PC-3 (cell line): ENCODE measurements around the gene EMID1. TPM values are rescaled to one million over a fixed set of nuclear protein-coding genes. Genes with fewer than 3 reads are reported as not detected.

Experiments
- ATAC-seq: fragments of 200-7000 bp; cut with Tn5 transposase; 2 replicates; pipeline ENCODE4 v1.9.1; 2020; ENCODE audit warnings: mild to moderate bottlenecking, moderate library complexity
- BruUV-seq: library from RNA; stranded (reverse); fragments of 400-500 nt; replicated peaks from 2 replicates; lab custom pipeline; 2021; lab: Mats Ljungman, UMichigan
- CTCF ChIA-PET: fragments of 300-600 bp; sonication (Branson Sonifier 250); formaldehyde crosslinking; loops from one replicate; lab custom pipeline; 2022; ENCODE audit warnings: antibody characterized with exemption; lab: Charles Lee
- POLR2A ChIA-PET: fragments of 300-600 bp; sonication (Branson Sonifier 250); formaldehyde crosslinking; loops from one replicate; lab custom pipeline; 2022; ENCODE audit warnings: antibody characterized with exemption; ENCODE audit not compliant: unreplicated experiment; lab: Charles Lee
- DNase-seq: peaks from one replicate; pipeline ENCODE4 v3.0.0-alpha.2; 2015
- H2AFZ ChIP-seq: fragments of 300-600 bp; sonication (generic); 2 replicates; pipeline ENCODE4 v1.6.0; 2016; ENCODE audit warnings: antibody characterized with exemption, low read length
- H3F3A ChIP-seq: fragments of 300-600 bp; sonication (generic); one replicate; pipeline ENCODE4 v1.6.0; 2017; ENCODE audit warnings: antibody characterized with exemption, low read length, control low read depth, mild to moderate bottlenecking; ENCODE audit not compliant: unreplicated experiment
- H3K27ac ChIP-seq: fragments of 300-600 bp; sonication (generic); 2 replicates; pipeline ENCODE4 v1.5.1; 2016; ENCODE audit warnings: mild to moderate bottlenecking, low read length
- H3K27me3 ChIP-seq: fragments of 300-600 bp; sonication (generic); 2 replicates; pipeline ENCODE4 v1.6.1; 2016; ENCODE audit warnings: low read length, mixed read lengths
- H3K36me3 ChIP-seq: fragments of 300-600 bp; sonication (generic); 2 replicates; pipeline ENCODE4 v1.6.1; 2016; ENCODE audit warnings: low read depth, mixed run types, low read length, mixed read lengths
- H3K4me1 ChIP-seq: fragments of 300-600 bp; sonication (generic); 2 replicates; pipeline ENCODE4 v1.5.1; 2016; ENCODE audit warnings: low read length; ENCODE audit not compliant: insufficient read depth
- H3K4me2 ChIP-seq: fragments of 300-600 bp; sonication (generic); 2 replicates; pipeline ENCODE4 v1.6.0; 2016; ENCODE audit warnings: low read length
- H3K4me3 ChIP-seq: fragments of 300-600 bp; sonication (generic); 2 replicates; pipeline ENCODE4 v1.5.1; 2016; ENCODE audit warnings: mild to moderate bottlenecking, low read length, mixed read lengths
- H3K79me2 ChIP-seq: fragments of 300-600 bp; sonication (generic); 2 replicates; pipeline ENCODE4 v1.6.1; 2017; ENCODE audit warnings: low read length, mixed read lengths
- H3K9ac ChIP-seq: fragments of 300-600 bp; sonication (generic); 2 replicates; pipeline ENCODE4 v1.6.0; 2016; ENCODE audit warnings: mild to moderate bottlenecking, low read length
- H3K9me2 ChIP-seq: fragments of 300-600 bp; sonication (generic); replicated peaks from 2 replicates; pipeline ENCODE4 v1.6.1; 2016; ENCODE audit warnings: mixed run types, low read length, mixed read lengths
- H3K9me3 ChIP-seq: fragments of 300-600 bp; sonication (generic); 2 replicates; pipeline ENCODE4 v1.6.1; 2016; ENCODE audit warnings: low read length, mixed read lengths
- H4K20me1 ChIP-seq: fragments of 300-600 bp; sonication (generic); 2 replicates; pipeline ENCODE4 v1.6.1; 2016; ENCODE audit warnings: low read length, mixed read lengths
- CTCF ChIP-seq: fragments of 300-600 bp; sonication (generic); conservative IDR thresholded peaks from 2 replicates; pipeline ENCODE4 v1.5.1; 2017; ENCODE audit warnings: antibody characterized with exemption, low read depth, mild to moderate bottlenecking, low read length
- EZH2 ChIP-seq: fragments of 300-600 bp; sonication (generic); IDR thresholded peaks from one replicate; pipeline ENCODE4 v1.6.1; 2017; ENCODE audit warnings: antibody characterized with exemption, mild to moderate bottlenecking, low read length; ENCODE audit not compliant: unreplicated experiment
- EZH2phosphoT487 ChIP-seq: fragments of 300-600 bp; sonication (generic); IDR thresholded peaks from 2 replicates; pipeline ENCODE4 v1.6.1; 2018; ENCODE audit warnings: mild to moderate bottlenecking, antibody characterized with exemption, low read length, borderline replicate concordance
- intact Hi-C: fragments of 100-400 bp; cut with micrococcal nuclease; formaldehyde crosslinking; loops from 2 replicates; pipeline ENCODE4 v1.9.0; 2023
- total RNA-seq: library from RNA; depleted of rRNA; stranded (reverse); fragments of >200 nt; gene quantifications from 2 replicates; pipeline ENCODE4 v1.2.3, GENCODE V29; 2014

EMID1 gene
- total RNA-seq, 1 experiment from 2014 or later, result 1.2 TPM

GRCh38 chr22:29211466-29211865 is 5.8 kb downstream of the EMID1 start:
- Histone ChIP-seq H4K20me1 (no peaks in the 10 kb centered on the region), H3K4me1 (no peaks in the 10 kb centered on the region), H3F3A (no peaks in the 10 kb centered on the region), H3K4me2 (no peak overlapping the region), H3K9me3 (no peaks in the 10 kb centered on the region), H2AFZ (no peak overlapping the region), H3K9me2 (no peaks in the 10 kb centered on the region), H3K27ac (no peak overlapping the region), H3K9ac (no peak overlapping the region), H3K79me2 (no peaks in the 10 kb centered on the region), H3K27me3 (no peaks in the 10 kb centered on the region), H3K4me3 (no peak overlapping the region), H3K36me3 (no peaks in the 10 kb centered on the region)
- DNase-seq (no peak), ATAC-seq (no peak)
- no TSS peak for BruUV-seq
- intact Hi-C loops, result no loop called here
- CTCF ChIA-PET, result no interaction called here
- no peak for TF ChIP-seq EZH2
- TF ChIP-seq CTCF, result no peak
- no peak for TF ChIP-seq EZH2phosphoT487
- POLR2A ChIA-PET, result no interaction called here

DNA sequence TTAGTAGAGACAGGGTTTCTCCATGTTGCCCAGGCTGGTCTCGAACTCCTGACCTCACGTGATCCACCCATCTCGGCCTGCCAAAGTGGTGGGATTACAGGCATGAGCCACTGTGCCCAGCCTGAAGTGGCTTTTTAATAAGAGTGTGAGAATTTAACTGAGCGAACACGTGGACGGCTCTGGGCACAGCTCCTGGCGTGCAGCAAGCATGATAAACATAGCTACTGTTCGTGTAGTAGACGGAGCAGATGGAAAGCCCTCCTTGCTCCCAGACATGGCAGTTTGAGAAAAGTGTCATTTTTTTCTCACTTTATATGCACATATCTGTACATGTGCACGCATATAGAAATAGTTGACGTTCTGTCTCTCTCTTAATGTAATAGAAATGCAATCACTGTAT is 7.0 kb downstream of the EMID1 start:
- Histone ChIP-seq H3K27ac (no peak overlapping the region), H2AFZ (no peak overlapping the region), H3K36me3 (no peaks in the 10 kb centered on the region), H4K20me1 (no peaks in the 10 kb centered on the region), H3K4me1 (no peaks in the 10 kb centered on the region), H3K4me3 (no peak overlapping the region), H3K9me2 (no peaks in the 10 kb centered on the region), H3K79me2 (no peaks in the 10 kb centered on the region), H3K9me3 (no peaks in the 10 kb centered on the region), H3F3A (no peaks in the 10 kb centered on the region), H3K4me2 (no peak overlapping the region), H3K27me3 (no peaks in the 10 kb centered on the region), H3K9ac (no peak overlapping the region)
- BruUV-seq, result no TSS peak
- DNase-seq (no peak), ATAC-seq (no peak)
- no peak for TF ChIP-seq CTCF
- TF ChIP-seq EZH2phosphoT487, result no peak
- no peak for TF ChIP-seq EZH2
- intact Hi-C loops, result no loop called here
- ChIA-PET CTCF (no interaction called here), POLR2A (no interaction called here)

GRCh38 chr22:29213493-29213892 is 7.8 kb downstream of the EMID1 start:
- ChIA-PET CTCF (no interaction called here), POLR2A (no interaction called here)
- no peak for ATAC-seq
- Histone ChIP-seq H3K4me1 (no peaks in the 10 kb centered on the region), H3K36me3 (no peaks in the 10 kb centered on the region), H3K4me3 (no peak overlapping the region), H3K79me2 (no peaks in the 10 kb centered on the region), H3K9ac (no peak overlapping the region), H3K9me3 (no peaks in the 10 kb centered on the region), H2AFZ (no peak overlapping the region), H3K9me2 (no peaks in the 10 kb centered on the region), H3K27ac (no peak overlapping the region), H4K20me1 (no peaks in the 10 kb centered on the region), H3K4me2 (no peak overlapping the region), H3F3A (no peaks in the 10 kb centered on the region), H3K27me3 (no peaks in the 10 kb centered on the region)
- TF ChIP-seq EZH2 (no peak), EZH2phosphoT487 (no peak), CTCF (no peak)
- BruUV-seq, result no TSS peak
- no peak for DNase-seq
- intact Hi-C loops, result no loop called here
